HepG2 (cell line): ENCODE measurements around the gene NEDD4L. TPM values are rescaled to one million over a fixed set of nuclear protein-coding genes. Genes with fewer than 3 reads are reported as not detected.
A peak's percentile ranks its signal among the peaks of the same experiment; 100 is the strongest.

Experiments
- AKNA ChIP-seq: sonication (generic); formaldehyde crosslinking; IDR thresholded peaks from 2 replicates; pipeline ENCODE4 v1.4.0; 2020; ENCODE audit warnings: missing genetic modification reagents, borderline replicate concordance
- MLXIP ChIP-seq: sonication (generic); formaldehyde crosslinking; IDR thresholded peaks from 2 replicates; pipeline ENCODE4 v1.9.0; 2021; ENCODE audit warnings: missing genetic modification reagents, borderline replicate concordance
- MTERF4 ChIP-seq: sonication (generic); formaldehyde crosslinking; IDR thresholded peaks from 2 replicates; pipeline ENCODE4 v1.8.0; 2023; ENCODE audit warnings: mild to moderate bottlenecking, missing genetic modification reagents
- NCOA2 ChIP-seq: sonication (generic); formaldehyde crosslinking; IDR thresholded peaks from 2 replicates; pipeline ENCODE4 v1.8.0; 2022; ENCODE audit warnings: inconsistent platforms
- ZKSCAN1 ChIP-seq: fragments of 150-350 bp; IDR thresholded peaks from 2 replicates; pipeline ENCODE4 v1.6.1; 2014; ENCODE audit warnings: low read length
- ZNF318 ChIP-seq: sonication (generic); formaldehyde crosslinking; IDR thresholded peaks from 2 replicates; pipeline ENCODE4 v1.4.0; 2020; ENCODE audit warnings: mild to moderate bottlenecking, missing genetic modification reagents
- polyA plus RNA-seq, 8 experiments: library from polyadenylated mRNA; depleted of rRNA in 3 of 8; stranded (reverse) in 7 of 8; unstranded in 1 of 8; fragments of >200 nt; fragmentation: Illumina TruSeq in 4 of 8; extraction: Trizol in 4 of 8; gene quantifications; 2 replicates each; pipeline versions ENCODE4 v1.2.1 to v1.2.3, GENCODE V29; 2011 to 2016; ENCODE audit warnings: low read depth in 4 of 8, missing spikeins in 1 of 8, mixed read lengths in 1 of 8; ENCODE audit not compliant: insufficient read depth in 1 of 8
- total RNA-seq, 5 experiments: library from RNA; depleted of rRNA; stranded (reverse); fragments of >200 nt; fragmentation: Illumina TruSeq; extraction: Trizol; gene quantifications; 2 replicates each; pipeline ENCODE4 v1.2.3, GENCODE V29; 2016; ENCODE audit warnings: low read depth in 1 of 5
- TF ChIP-seq, protein P1 (sequence below): sonication (generic); formaldehyde crosslinking; IDR thresholded peaks from 2 replicates; pipeline ENCODE4 v1.4.0; 2020; ENCODE audit warnings: missing genetic modification reagents

The NEDD4L gene
- total and polyA plus RNA-seq, 2 of the 13 experiments (the other 11 are each of a cell fraction or from before 2014, with no cell fraction given), result 168 to 390 TPM

DNA sequence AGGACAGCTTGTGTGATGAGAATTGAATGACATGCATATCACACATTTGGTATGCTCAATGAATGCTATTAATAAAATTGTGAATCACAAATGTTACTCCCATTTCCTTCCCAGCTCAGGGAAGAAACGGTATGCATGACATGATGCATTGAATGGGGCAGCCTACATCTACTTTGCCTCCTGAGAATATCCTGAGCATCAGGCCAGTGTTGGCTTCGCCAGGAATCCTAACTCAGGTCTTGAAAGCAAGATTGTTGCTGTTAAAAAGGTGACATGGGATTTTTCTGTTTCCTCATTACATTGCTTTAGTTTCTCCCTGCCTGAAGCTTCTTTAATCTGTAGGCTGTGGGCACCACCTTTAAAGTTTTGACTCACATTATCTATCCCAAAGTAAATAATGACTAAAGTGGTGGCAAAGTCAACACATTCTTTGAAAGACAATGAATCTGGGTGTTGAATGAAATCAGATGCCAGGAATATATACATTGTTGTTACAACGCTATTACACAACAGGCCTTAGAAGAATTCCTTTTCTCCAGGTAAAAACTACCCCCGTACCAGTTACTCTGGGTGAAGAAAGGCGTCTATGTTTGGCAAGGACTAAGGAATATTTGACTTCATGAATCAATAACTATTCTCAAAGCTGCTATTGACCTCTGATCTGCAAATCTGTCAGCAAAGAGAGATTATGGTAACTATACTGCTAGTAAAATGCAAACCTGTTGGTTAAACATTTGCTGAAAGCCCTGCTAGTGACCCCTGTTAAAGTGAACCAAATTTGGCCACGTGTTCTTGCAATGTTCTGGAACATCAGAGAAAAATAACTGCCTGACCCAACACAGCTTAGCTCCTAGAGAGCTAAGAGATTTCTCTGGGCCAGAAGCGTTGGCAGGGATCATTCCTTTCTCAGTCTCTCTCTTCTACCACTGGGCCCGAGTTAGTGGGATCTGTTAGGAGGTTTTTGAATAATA is 30.5 kb upstream of the NEDD4L start (continued):
- TF ChIP-seq AKNA (CRISPR knock-in tag) (0 out of 2 replicates have a peak, but pooled peaks have one; percentile 30), ZNF318 (CRISPR knock-in tag) (no peak), MLXIP (CRISPR knock-in tag) (peak; percentile 61), NCOA2 (CRISPR knock-in tag) (peak; percentile 99), ZKSCAN1 (no peak), MTERF4 (CRISPR knock-in tag) (no peak)
- TF ChIP-seq, protein P1, sequence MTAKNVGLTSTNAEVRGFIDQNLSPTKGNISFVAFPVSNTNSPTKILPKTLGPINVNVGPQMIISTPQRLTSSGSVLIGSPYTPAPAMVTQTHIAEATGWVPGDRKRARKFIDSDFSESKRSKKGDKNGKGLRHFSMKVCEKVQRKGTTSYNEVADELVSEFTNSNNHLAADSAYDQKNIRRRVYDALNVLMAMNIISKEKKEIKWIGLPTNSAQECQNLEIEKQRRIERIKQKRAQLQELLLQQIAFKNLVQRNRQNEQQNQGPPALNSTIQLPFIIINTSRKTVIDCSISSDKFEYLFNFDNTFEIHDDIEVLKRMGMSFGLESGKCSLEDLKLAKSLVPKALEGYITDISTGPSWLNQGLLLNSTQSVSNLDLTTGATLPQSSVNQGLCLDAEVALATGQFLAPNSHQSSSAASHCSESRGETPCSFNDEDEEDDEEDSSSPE (CRISPR knock-in tag), result peak; percentile 85
